ENCODE results near the gene SLC16A7.

DNA sequence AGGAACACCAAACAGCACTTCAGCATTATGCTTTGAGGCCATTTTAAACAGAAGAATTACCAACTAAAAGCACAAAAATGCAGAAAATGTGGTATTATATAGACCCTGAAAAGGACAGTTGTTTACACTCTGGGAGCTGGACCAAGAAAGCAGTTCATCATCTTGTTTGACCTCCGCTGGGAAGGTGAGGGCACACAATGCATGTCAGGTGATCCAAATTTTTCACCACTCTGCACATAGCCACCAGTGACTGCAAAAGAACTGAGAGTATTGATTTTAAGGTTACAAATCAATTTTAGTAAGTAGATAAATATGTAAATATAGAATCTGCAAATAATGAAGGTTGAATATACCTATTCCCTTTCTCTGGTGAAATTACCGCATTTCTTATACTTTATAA is 119.6 kb downstream of the SLC16A7 start:
- no peak for TF ChIP-seq SPI1 (IDR thresholded peaks at IDR 0.05; ENCODE audit: low read depth, low read length)
- TF ChIP-seq POLR2AphosphoS5 (IDR thresholded peaks at IDR 0.05; ENCODE audit: low read depth, low read length) = no peak
- no peak for TF ChIP-seq POLR2A (IDR thresholded peaks at IDR 0.05; ENCODE audit: low read depth, low read length)
- TF ChIP-seq PAX5 (IDR thresholded peaks at IDR 0.05; ENCODE audit: insufficient read depth, low read length, severe bottlenecking) = no peak
- no peak for TF ChIP-seq POU2F2 (IDR thresholded peaks at IDR 0.05; ENCODE audit: low read depth, low read length)
